AG04449 (cell line): ENCODE results near the gene PBXIP1.

Source experiments
- CTCF ChIA-PET: fragments of 350-600 bp; formaldehyde crosslinking; extraction: SDS; loops from one replicate; lab custom pipeline; 2021; ENCODE audit warnings: antibody characterized with exemption; lab: Yijun Ruan, JAX
- POLR2A ChIA-PET: fragments of 400-600, 350-600 bp; formaldehyde crosslinking; extraction: SDS; loops from one replicate; lab custom pipeline; 2020; ENCODE audit warnings: antibody characterized with exemption, inconsistent platforms; lab: Yijun Ruan, JAX
- DNase-seq: peaks from one replicate; pipeline ENCODE4 v3.0.0-alpha.2; 2010; ENCODE audit warnings: low read depth, low spot score
- H3K4me3 ChIP-seq: 2 replicates; pipeline ENCODE4 v1.5.1; 2011; ENCODE audit warnings: low read depth, mild to moderate bottlenecking, control low read depth, low read length
- TF ChIP-seq, protein P1 (sequence below): IDR thresholded peaks from one replicate; pipeline ENCODE4 v1.5.1; 2011; ENCODE audit warnings: mild to moderate bottlenecking, moderate library complexity, low read length, control low read depth, inconsistent platforms; ENCODE audit not compliant: insufficient read depth; ENCODE audit errors: missing control alignments

The PBXIP1 gene

GRCh38 chr1:155000726-155001424 is 45.0 kb upstream of the PBXIP1 start:
- H3K4me3 ChIP-seq, result peak overlapping the region; percentile 72
- TF ChIP-seq, protein P1, sequence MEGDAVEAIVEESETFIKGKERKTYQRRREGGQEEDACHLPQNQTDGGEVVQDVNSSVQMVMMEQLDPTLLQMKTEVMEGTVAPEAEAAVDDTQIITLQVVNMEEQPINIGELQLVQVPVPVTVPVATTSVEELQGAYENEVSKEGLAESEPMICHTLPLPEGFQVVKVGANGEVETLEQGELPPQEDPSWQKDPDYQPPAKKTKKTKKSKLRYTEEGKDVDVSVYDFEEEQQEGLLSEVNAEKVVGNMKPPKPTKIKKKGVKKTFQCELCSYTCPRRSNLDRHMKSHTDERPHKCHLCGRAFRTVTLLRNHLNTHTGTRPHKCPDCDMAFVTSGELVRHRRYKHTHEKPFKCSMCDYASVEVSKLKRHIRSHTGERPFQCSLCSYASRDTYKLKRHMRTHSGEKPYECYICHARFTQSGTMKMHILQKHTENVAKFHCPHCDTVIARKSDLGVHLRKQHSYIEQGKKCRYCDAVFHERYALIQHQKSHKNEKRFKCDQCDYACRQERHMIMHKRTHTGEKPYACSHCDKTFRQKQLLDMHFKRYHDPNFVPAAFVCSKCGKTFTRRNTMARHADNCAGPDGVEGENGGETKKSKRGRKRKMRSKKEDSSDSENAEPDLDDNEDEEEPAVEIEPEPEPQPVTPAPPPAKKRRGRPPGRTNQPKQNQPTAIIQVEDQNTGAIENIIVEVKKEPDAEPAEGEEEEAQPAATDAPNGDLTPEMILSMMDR, result no peak
- CTCF ChIA-PET, result interaction anchor here (0.6 to 17.2 kb wide), 16 partner anchors 11 to 520 kb away, joined by 3 to 244 read pairs (median 4); partner anchors contain the start of genes CKS1B, FLAD1, KRTCAP2 and PBXIP1
- DNase-seq, result peak; percentile 26
- POLR2A ChIA-PET, result interaction anchor here (0.9 to 1.9 kb wide), 3 partner anchors 16 to 65 kb away, joined by 3 to 7 read pairs (median 3); partner anchors contain the start of genes PMVK and SHC1

- CTCF ChIA-PET, result interaction anchor here (0.7 to 17.2 kb wide), 13 partner anchors 10 to 520 kb away, joined by 3 to 244 read pairs (median 12); partner anchors contain the start of genes CKS1B, FLAD1, PBXIP1 and PYGO2
- peak overlapping the region; percentile 72 for H3K4me3 ChIP-seq
- no peak for DNase-seq
- POLR2A ChIA-PET, result interaction anchor here (0.8 to 1.7 kb wide), 3 partner anchors 21 to 64 kb away, joined by 3 to 4 read pairs (median 3); partner anchors contain the start of genes PMVK and PYGO2
- TF ChIP-seq, protein P1, result no peak
These were observed 44.5 kb upstream of the PBXIP1 start for GRCh38 chr1:155000411-155000725.

GRCh38 chr1:154999571-155000410 is 43.9 kb upstream of the PBXIP1 start:
- DNase-seq, result no peak
- peak overlapping the region; percentile 72 for H3K4me3 ChIP-seq
- CTCF ChIA-PET, result interaction anchor here (0.6 to 17.2 kb wide), 30 partner anchors 8 to 519 kb away, joined by 3 to 244 read pairs (median 4); partner anchors contain the start of genes CKS1B, DCST1, DCST2 and FLAD1
- TF ChIP-seq, protein P1, result no peak
- POLR2A ChIA-PET, result interaction anchor here (0.8 to 1.7 kb wide), 5 partner anchors 20 to 63 kb away, joined by 3 to 9 read pairs (median 4); partner anchors contain the start of genes PBXIP1, PMVK, PYGO2 and SHC1

GRCh38 chr1:154998818-154999570 is 43.1 kb upstream of the PBXIP1 start:
- POLR2A ChIA-PET, result interaction anchor here (1.0 to 1.7 kb wide), 3 partner anchors 28 to 43 kb away, joined by 4 to 9 read pairs (median 6); partner anchors contain the start of genes PBXIP1, PYGO2 and SHC1
- CTCF ChIA-PET, result interaction anchor here (0.6 to 17.2 kb wide), 29 partner anchors 9 to 518 kb away, joined by 3 to 244 read pairs (median 4); partner anchors contain the start of genes CKS1B, DCST1, DCST2 and FLAD1
- peak overlapping the region; percentile 72 for H3K4me3 ChIP-seq
- no peak for DNase-seq
- TF ChIP-seq, protein P1, result peak; percentile 89

GRCh38 chr1:154998201-154998780 is 42.4 kb upstream of the PBXIP1 start:
- H3K4me3 ChIP-seq, result no peak overlapping the region
- ChIA-PET CTCF (interaction anchor here (0.8 to 17.2 kb wide), 21 partner anchors 8 to 438 kb away, joined by 3 to 244 read pairs (median 9); partner anchors contain the start of genes CKS1B, DCST1, DCST2 and FLAD1), POLR2A (interaction anchor here (1.0 to 1.7 kb wide), 3 partner anchors 27 to 43 kb away, joined by 4 to 9 read pairs (median 6); partner anchors contain the start of genes PBXIP1, PYGO2 and SHC1)
- DNase-seq, result no peak
- TF ChIP-seq, protein P1, result no peak
